Measurements from ENCODE around the gene ACSBG1. TPM values are rescaled to one million over a fixed set of nuclear protein-coding genes. Genes with fewer than 3 reads are reported as not detected.

ACSBG1 gene
- total RNA-seq, 1 donor from 2014 or later: not detected

- ATAC-seq: no peak
Measured at GRCh38 chr15:78130466-78131294, 103.7 kb downstream of the ACSBG1 start.

- ATAC-seq: no peak
Measured at GRCh38 chr15:78129751-78130287, 104.5 kb downstream of the ACSBG1 start.

- ATAC-seq: no peak
Measured at GRCh38 chr15:78129077-78129750, 105.2 kb downstream of the ACSBG1 start.

GRCh38 chr15:78127882-78128281 is 106.5 kb downstream of the ACSBG1 start:
- no peak for ATAC-seq

- no peak for ATAC-seq
Measured at GRCh38 chr15:78125267-78125666, 109.1 kb downstream of the ACSBG1 start.

- ATAC-seq: no peak
Measured at GRCh38 chr15:78120523-78120922, 113.8 kb downstream of the ACSBG1 start.

Other genes with a start within 250 kb of the ACSBG1 start
- 18.6 TPM for gene TBC1D2B, start 156.9 kb downstream of the ACSBG1 start, total RNA-seq
- gene SH2D7, start 142.0 kb downstream of the ACSBG1 start, total RNA-seq: not detected
- gene CIB2, start 103.1 kb downstream of the ACSBG1 start, total RNA-seq: 5.6 TPM
- gene IDH3A, start 85.2 kb downstream of the ACSBG1 start, total RNA-seq: 99.2 TPM
- gene DNAJA4, start 30.0 kb upstream of the ACSBG1 start, total RNA-seq: 9.5 TPM
- 38.3 TPM for gene SKIC8, start 65.0 kb upstream of the ACSBG1 start, total RNA-seq
- not detected for gene CRABP1, start 105.8 kb upstream of the ACSBG1 start, total RNA-seq
- gene IREB2, start 203.7 kb upstream of the ACSBG1 start, total RNA-seq: 33.0 TPM

Data from esophagus mucosa (tissue), 1 donor.